ENCODE results near the gene TGM6.

DNA sequence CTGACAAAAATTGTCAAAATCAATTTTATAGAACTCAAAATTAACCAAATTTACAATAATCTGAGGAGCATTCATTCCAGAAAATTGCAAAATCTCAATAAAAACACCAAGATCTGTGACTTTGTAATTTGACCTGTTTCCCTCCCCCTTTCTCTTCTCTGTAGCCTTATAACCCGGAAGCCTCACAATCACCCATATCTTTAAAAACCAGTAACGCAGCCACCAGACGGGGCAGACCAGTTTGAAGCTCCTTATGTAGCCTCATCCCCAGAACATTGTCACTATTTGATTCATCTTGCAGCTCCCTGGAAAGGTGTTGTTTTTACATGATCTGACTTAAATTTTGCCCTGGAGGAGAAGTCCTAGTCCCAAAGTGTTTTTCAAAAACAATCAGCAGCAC is 27.5 kb upstream of the TGM6 start:
- TF ChIP-seq, protein P1, sequence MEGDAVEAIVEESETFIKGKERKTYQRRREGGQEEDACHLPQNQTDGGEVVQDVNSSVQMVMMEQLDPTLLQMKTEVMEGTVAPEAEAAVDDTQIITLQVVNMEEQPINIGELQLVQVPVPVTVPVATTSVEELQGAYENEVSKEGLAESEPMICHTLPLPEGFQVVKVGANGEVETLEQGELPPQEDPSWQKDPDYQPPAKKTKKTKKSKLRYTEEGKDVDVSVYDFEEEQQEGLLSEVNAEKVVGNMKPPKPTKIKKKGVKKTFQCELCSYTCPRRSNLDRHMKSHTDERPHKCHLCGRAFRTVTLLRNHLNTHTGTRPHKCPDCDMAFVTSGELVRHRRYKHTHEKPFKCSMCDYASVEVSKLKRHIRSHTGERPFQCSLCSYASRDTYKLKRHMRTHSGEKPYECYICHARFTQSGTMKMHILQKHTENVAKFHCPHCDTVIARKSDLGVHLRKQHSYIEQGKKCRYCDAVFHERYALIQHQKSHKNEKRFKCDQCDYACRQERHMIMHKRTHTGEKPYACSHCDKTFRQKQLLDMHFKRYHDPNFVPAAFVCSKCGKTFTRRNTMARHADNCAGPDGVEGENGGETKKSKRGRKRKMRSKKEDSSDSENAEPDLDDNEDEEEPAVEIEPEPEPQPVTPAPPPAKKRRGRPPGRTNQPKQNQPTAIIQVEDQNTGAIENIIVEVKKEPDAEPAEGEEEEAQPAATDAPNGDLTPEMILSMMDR (IDR thresholded peaks at IDR 0.05) = no peak
- no peak for TF ChIP-seq POLR2AphosphoS5 (IDR thresholded peaks at IDR 0.05)
- no peak for TF ChIP-seq POLR2A (IDR thresholded peaks at IDR 0.05)

Measured in stomach (tissue), 4 donors.